GM23338 (cell line): ENCODE results near the gene GSTM2. TPM values are rescaled to one million over a fixed set of nuclear protein-coding genes. Genes with fewer than 3 reads are reported as not detected.

ENCODE experiments used
- ATAC-seq: fragments of 200-7000 bp; cut with Tn5 transposase; 3 replicates; pipeline ENCODE4 v1.9.1; 2020
- DNase-seq: peaks from one replicate; pipeline ENCODE4 v3.0.0-alpha.2; 2015; ENCODE audit warnings: low spot score
- H2AFZ ChIP-seq: fragments of 200-600 bp; sonication (generic); 2 replicates; pipeline ENCODE4 v1.8.0; 2016; ENCODE audit warnings: antibody characterized with exemption, mild to moderate bottlenecking, moderate library complexity
- H3F3A ChIP-seq: fragments of 200-600 bp; sonication (generic); replicated peaks from 2 replicates; pipeline ENCODE4 v1.8.0; 2017; ENCODE audit warnings: antibody characterized with exemption, mixed run types, low read depth
- H3K27ac ChIP-seq: fragments of 200-600 bp; sonication (generic); 2 replicates; pipeline ENCODE4 v1.6.1; 2016; ENCODE audit warnings: low read depth
- H3K27me3 ChIP-seq: fragments of 200-600 bp; sonication (generic); 2 replicates; pipeline ENCODE4 v1.8.0; 2016; ENCODE audit warnings: mild to moderate bottlenecking, mixed run types, moderate library complexity; ENCODE audit not compliant: insufficient read depth
- H3K36me3 ChIP-seq: fragments of 200-600 bp; sonication (generic); 2 replicates; pipeline ENCODE4 v1.8.0; 2016; ENCODE audit warnings: mild to moderate bottlenecking; ENCODE audit not compliant: insufficient read depth
- H3K4me1 ChIP-seq: fragments of 200-600 bp; sonication (generic); 2 replicates; pipeline ENCODE4 v1.8.0; 2016; ENCODE audit warnings: mild to moderate bottlenecking, moderate library complexity; ENCODE audit not compliant: insufficient read depth
- H3K4me2 ChIP-seq: fragments of 200-600 bp; sonication (generic); 2 replicates; pipeline ENCODE4 v1.7.1; 2017; ENCODE audit warnings: mixed run types
- H3K4me3 ChIP-seq: fragments of 200-600 bp; sonication (generic); 2 replicates; pipeline ENCODE4 v1.6.1; 2016; ENCODE audit warnings: mixed run types
- H3K79me2 ChIP-seq: fragments of 200-600 bp; sonication (generic); replicated peaks from 2 replicates; pipeline ENCODE4 v1.8.0; 2017; ENCODE audit warnings: mild to moderate bottlenecking; ENCODE audit not compliant: insufficient read depth
- H3K9me2 ChIP-seq: fragments of 200-600 bp; sonication (generic); 2 replicates; pipeline ENCODE4 v1.8.0; 2017; ENCODE audit not compliant: insufficient read depth
- H4K20me1 ChIP-seq: fragments of 200-600 bp; sonication (generic); replicated peaks from 2 replicates; pipeline ENCODE4 v1.8.0; 2017; ENCODE audit warnings: mild to moderate bottlenecking; ENCODE audit not compliant: insufficient read depth
- H3K27ac Mint-ChIP-seq: 2 replicates; pipeline ENCODE4 v1.8.0; 2020; ENCODE audit warnings: inconsistent platforms, mild to moderate bottlenecking, moderate library complexity, mixed read lengths
- H3K27me3 Mint-ChIP-seq: 3 replicates; pipeline ENCODE4 v1.8.0; 2022; ENCODE audit warnings: low read depth, mild to moderate bottlenecking, moderate library complexity, mixed read lengths, inconsistent platforms; ENCODE audit not compliant: insufficient read depth, poor library complexity
- H3K36me3 Mint-ChIP-seq: 3 replicates; pipeline ENCODE4 v1.8.0; 2021; ENCODE audit warnings: low read depth, mild to moderate bottlenecking, inconsistent platforms, moderate library complexity, mixed read lengths
- H3K4me1 Mint-ChIP-seq: 3 replicates; pipeline ENCODE4 v1.8.0; 2020; ENCODE audit warnings: mild to moderate bottlenecking, inconsistent platforms, mixed read lengths
- H3K4me3 Mint-ChIP-seq: 3 replicates; pipeline ENCODE4 v1.8.0; 2021; ENCODE audit warnings: moderate library complexity, mild to moderate bottlenecking, inconsistent platforms, mixed read lengths
- H3K9me3 Mint-ChIP-seq: 3 replicates; pipeline ENCODE4 v1.8.0; 2020; ENCODE audit warnings: moderate library complexity, mild to moderate bottlenecking, inconsistent platforms, mixed read lengths
- CREB1 ChIP-seq: fragments of 250-450 bp; sonication (Bioruptor Pico); IDR thresholded peaks from 2 replicates; pipeline ENCODE4 v1.5.0; 2020; ENCODE audit warnings: low read depth, mild to moderate bottlenecking, moderate library complexity
- CTCF ChIP-seq, 2 experiments: fragments of 200-600 bp in 1 of 2; sonication (generic) in 1 of 2; conservative IDR thresholded peaks; 2 replicates each; pipeline versions ENCODE4 v1.5.1 to v1.6.1; 2016 to 2017; ENCODE audit warnings: antibody characterized with exemption in 2 of 2, low read depth in 2 of 2, mild to moderate bottlenecking in 2 of 2, moderate library complexity in 1 of 2
- ETS1 ChIP-seq: IDR thresholded peaks from 2 replicates; pipeline ENCODE4 v1.6.1; 2016; ENCODE audit warnings: antibody characterized with exemption
- EZH2 ChIP-seq: fragments of 200-600 bp; sonication (generic); IDR thresholded peaks from one replicate; pipeline ENCODE4 v1.8.0; 2017; ENCODE audit warnings: antibody characterized with exemption, mild to moderate bottlenecking, low read depth; ENCODE audit not compliant: unreplicated experiment
- NANOG ChIP-seq: IDR thresholded peaks from 2 replicates; pipeline ENCODE4 v1.6.1; 2016; ENCODE audit warnings: antibody characterized with exemption, borderline replicate concordance
- STAT1 ChIP-seq: IDR thresholded peaks from one replicate; pipeline ENCODE4 v1.6.1; 2016; ENCODE audit warnings: antibody characterized with exemption; ENCODE audit not compliant: unreplicated experiment
- ZNF114 ChIP-seq: fragments of 250-450 bp; sonication (Bioruptor Pico); IDR thresholded peaks from 2 replicates; pipeline ENCODE4 v1.5.0; 2020; ENCODE audit warnings: mild to moderate bottlenecking, moderate library complexity
- ZNF331 ChIP-seq: fragments of 250-450 bp; sonication (Bioruptor Pico); IDR thresholded peaks from 2 replicates; pipeline ENCODE4 v1.5.0; 2020; ENCODE audit warnings: low read depth, mild to moderate bottlenecking, moderate library complexity
- ZNF462 ChIP-seq: fragments of 250-450 bp; sonication (Bioruptor Pico); IDR thresholded peaks from 2 replicates; pipeline ENCODE4 v1.5.0; 2020; ENCODE audit warnings: mild to moderate bottlenecking, moderate library complexity
- polyA plus RNA-seq: library from polyadenylated mRNA; unstranded; fragments of >200 nt; fragmentation: Nextera tagmentation; extraction: Ambion mirVana; gene quantifications from 2 replicates; pipeline ENCODE4 v1.2.1, GENCODE V29; 2016
- total RNA-seq: library from RNA; depleted of rRNA; stranded (reverse); fragments of >200 nt; shearing (Covaris generic); gene quantifications from 2 replicates; pipeline ENCODE4 v1.2.3, GENCODE V29; 2014

Gene GSTM2
- total and polyA plus RNA-seq, 2 experiments from 2014 or later, result 8.9 to 16.0 TPM

- Mint-ChIP-seq H3K4me3 (no peak overlapping the region), H3K4me1 (peaks cover 27% of the 10 kb centered on the region), H3K27ac (peak overlapping the region; percentile 94), H3K9me3 (no peaks in the 10 kb centered on the region), H3K36me3 (no peaks in the 10 kb centered on the region), H3K27me3 (peaks cover 14% of the 10 kb centered on the region)
- Histone ChIP-seq H3K27me3 (no peaks in the 10 kb centered on the region), H3F3A (0 out of 2 replicates have a peak, but pooled peaks cover 3% of the 10 kb centered on the region), H3K4me3 (no peak overlapping the region), H4K20me1 (no peaks in the 10 kb centered on the region), H3K36me3 (no peaks in the 10 kb centered on the region), H3K9me2 (no peaks in the 10 kb centered on the region), H3K4me2 (peak overlapping the region; percentile 31; the same call in 1 of the 2 replicates), H3K27ac (no peak overlapping the region), H2AFZ (peak overlapping the region; percentile 97), H3K79me2 (no peaks in the 10 kb centered on the region), H3K4me1 (peaks cover 10% of the 10 kb centered on the region)
- peak in 1 of 2 experiments; percentile 17; a peak in 2 of 4 replicates for TF ChIP-seq CTCF (conservative IDR thresholded peaks at IDR 0.05; ENCODE audit: low read depth in 2 of 2)
- TF ChIP-seq NANOG, result no peak
- ATAC-seq (peak; percentile 47), DNase-seq (no peak)
Observed at GRCh38 chr1:109636201-109636952, 31.5 kb upstream of the GSTM2 start.

GRCh38 chr1:109637446-109637845 is 30.4 kb upstream of the GSTM2 start:
- no peaks in the 10 kb centered on the region for H3K27me3 ChIP-seq
- ATAC-seq (no peak), DNase-seq (no peak)
- no peak overlapping the region for H2AFZ ChIP-seq
- no peak overlapping the region for H3K27ac Mint-ChIP-seq
- H4K20me1 ChIP-seq, result no peaks in the 10 kb centered on the region
- H3K36me3 Mint-ChIP-seq, result no peaks in the 10 kb centered on the region
- no peak overlapping the region for H3K4me3 ChIP-seq
- H3K4me2 ChIP-seq, result no peak overlapping the region
- H3K36me3 ChIP-seq, result no peaks in the 10 kb centered on the region
- H3K27me3 Mint-ChIP-seq, result peaks cover 14% of the 10 kb centered on the region
- no peaks in the 10 kb centered on the region for H3K9me2 ChIP-seq
- no peaks in the 10 kb centered on the region for H3K9me3 Mint-ChIP-seq
- 0 out of 2 replicates have a peak, but pooled peaks cover 3% of the 10 kb centered on the region for H3F3A ChIP-seq
- H3K4me3 Mint-ChIP-seq, result no peak overlapping the region
- no peak overlapping the region for H3K27ac ChIP-seq
- peaks cover 10% of the 10 kb centered on the region for H3K4me1 ChIP-seq
- H3K4me1 Mint-ChIP-seq, result peaks cover 27% of the 10 kb centered on the region
- H3K79me2 ChIP-seq, result no peaks in the 10 kb centered on the region
- TF ChIP-seq ZNF331, result no peak
- no peak for TF ChIP-seq EZH2
- TF ChIP-seq CREB1, result no peak
- TF ChIP-seq ZNF462 (CRISPR knock-in tag), result no peak
- TF ChIP-seq ETS1, result no peak
- no peak for TF ChIP-seq ZNF114 (CRISPR knock-in tag)
- no peak for TF ChIP-seq CTCF (conservative IDR thresholded peaks at IDR 0.05; ENCODE audit: low read depth in 2 of 2)
- no peak for TF ChIP-seq STAT1
